Mucosa of rectum (tissue), 2 donors: ENCODE data around the gene PRSS3.
A peak's percentile ranks its signal among the peaks of the same experiment; 100 is the strongest.
"Not testable (repeated sequence)": the region's sequence is repeated elsewhere in the genome, so short reads cannot be mapped to it uniquely, and the experiment has no call there.

ENCODE experiments used
- H3K27ac ChIP-seq, 2 donors: one replicate each; pipeline ENCODE4 v1.7.0; 2013; ENCODE audit warnings: inconsistent platforms in 2 of 2, low read depth in 2 of 2, low read length in 2 of 2
- H3K27me3 ChIP-seq, 2 donors: one replicate each; pipeline ENCODE4 v1.7.0; 2013; ENCODE audit warnings: low read length in 2 of 2; ENCODE audit not compliant: control insufficient read depth in 2 of 2, insufficient read depth in 2 of 2
- H3K36me3 ChIP-seq, 2 donors: one replicate each; pipeline ENCODE4 v1.7.0; 2013; ENCODE audit warnings: low read length in 2 of 2; ENCODE audit not compliant: control insufficient read depth in 2 of 2, insufficient read depth in 2 of 2
- H3K4me1 ChIP-seq, 2 donors: one replicate each; pipeline ENCODE4 v1.7.0; 2013; ENCODE audit warnings: low read length in 2 of 2, mild to moderate bottlenecking in 1 of 2; ENCODE audit not compliant: control insufficient read depth in 2 of 2, insufficient read depth in 2 of 2
- H3K4me3 ChIP-seq, 2 donors: one replicate each; pipeline ENCODE4 v1.7.0; 2013; ENCODE audit warnings: low read length in 2 of 2
- H3K9ac ChIP-seq, 2 donors: one replicate each; pipeline ENCODE4 v1.7.0; 2013; ENCODE audit warnings: low read length in 2 of 2, low read depth in 1 of 2, mild to moderate bottlenecking in 1 of 2
- H3K9me3 ChIP-seq, 2 donors: one replicate each; pipeline ENCODE4 v1.7.0; 2013; ENCODE audit warnings: low read length in 2 of 2; ENCODE audit not compliant: control insufficient read depth in 2 of 2
- donor health status: healthy.
- donor health status: Normal muscosa, but diverticular disease.

PRSS3 gene

GRCh38 chr9:33816327-33817252, 21.2 kb downstream of the PRSS3 start, which contains the start of gene UBE2R2:
UBE2R2 (plus strand) TSS chr9:33817160; CDS start chr9:33817758, 598 bp downstream.
- H3K27me3 ChIP-seq = no peaks in the 10 kb centered on the region
- H3K9ac ChIP-seq = peak within 1 kb of the TSS; percentile 97 to 99
- no peaks in the 10 kb centered on the region for H3K36me3 ChIP-seq
- peaks cover 32 to 42% of the 10 kb centered on the region in 2 donors for H3K4me1 ChIP-seq
- H3K4me3 ChIP-seq = peak within 1 kb of the TSS; percentile 89 to 94
- H3K9me3 ChIP-seq = no peaks in the 10 kb centered on the region
- peak within 1 kb of the TSS; percentile 99 to 100 for H3K27ac ChIP-seq

- Histone ChIP-seq H3K4me1 (peaks cover 32 to 42% of the 10 kb centered on the region in 2 donors), H3K36me3 (no peaks in the 10 kb centered on the region), H3K4me3 (peak overlapping the region; percentile 82 to 94), H3K9ac (peak overlapping the region; percentile 87 to 97), H3K9me3 (no peaks in the 10 kb centered on the region), H3K27me3 (no peaks in the 10 kb centered on the region), H3K27ac (peak overlapping the region; percentile 99 to 100)
Measured at GRCh38 chr9:33817327-33818166, 22.2 kb downstream of the PRSS3 start.

GRCh38 chr9:33818167-33818846, 22.9 kb downstream of the PRSS3 start:
- no peaks in the 10 kb centered on the region for H3K9me3 ChIP-seq
- H3K4me3 ChIP-seq = peak overlapping the region; percentile 82 to 94
- H3K27ac ChIP-seq = peak overlapping the region; percentile 99 to 100
- H3K36me3 ChIP-seq = no peaks in the 10 kb centered on the region
- H3K9ac ChIP-seq = peak overlapping the region; percentile 85 to 87
- H3K4me1 ChIP-seq = peaks cover 32 to 42% of the 10 kb centered on the region in 2 donors
- no peaks in the 10 kb centered on the region for H3K27me3 ChIP-seq

GRCh38 chr9:33818847-33819500, 23.6 kb downstream of the PRSS3 start:
- peaks cover 29 to 39% of the 10 kb centered on the region in 2 donors for H3K4me1 ChIP-seq
- H3K9me3 ChIP-seq = no peaks in the 10 kb centered on the region
- peak overlapping the region; percentile 85 to 87 for H3K9ac ChIP-seq
- H3K27ac ChIP-seq = peak overlapping the region; percentile 99 to 100
- H3K27me3 ChIP-seq = no peaks in the 10 kb centered on the region
- no peaks in the 10 kb centered on the region for H3K36me3 ChIP-seq
- peak overlapping the region; percentile 82 to 94 for H3K4me3 ChIP-seq

GRCh38 chr9:33820231-33820745, 24.9 kb downstream of the PRSS3 start:
- H3K27me3 ChIP-seq = no peaks in the 10 kb centered on the region
- no peak overlapping the region for H3K27ac ChIP-seq
- H3K9me3 ChIP-seq = no peaks in the 10 kb centered on the region
- H3K4me1 ChIP-seq = peaks cover 19 to 28% of the 10 kb centered on the region in 2 donors
- no peak overlapping the region for H3K4me3 ChIP-seq
- no peak overlapping the region for H3K9ac ChIP-seq
- H3K36me3 ChIP-seq = no peaks in the 10 kb centered on the region

GRCh38 chr9:33823801-33824200, 28.4 kb downstream of the PRSS3 start:
- Histone ChIP-seq H3K4me3 (no peak overlapping the region), H3K4me1 (peaks cover 4 to 12% of the 10 kb centered on the region in 2 donors), H3K36me3 (no peaks in the 10 kb centered on the region), H3K9me3 (no peaks in the 10 kb centered on the region), H3K27ac (no peak overlapping the region), H3K9ac (no peak overlapping the region), H3K27me3 (no peaks in the 10 kb centered on the region)

GRCh38 chr9:33827285-33827684, 31.9 kb downstream of the PRSS3 start:
- H3K36me3 ChIP-seq, H3K9ac ChIP-seq, H3K27me3 ChIP-seq, H3K4me3 ChIP-seq, H3K4me1 ChIP-seq, H3K9me3 ChIP-seq, H3K27ac ChIP-seq: not testable (repeated sequence)

- not testable (repeated sequence) for H3K9me3 ChIP-seq, H3K27ac ChIP-seq, H3K4me3 ChIP-seq, H3K9ac ChIP-seq, H3K4me1 ChIP-seq, H3K27me3 ChIP-seq, H3K36me3 ChIP-seq
Measured at GRCh38 chr9:33829641-33830230, 34.4 kb downstream of the PRSS3 start.

- H3K9ac ChIP-seq = no peak overlapping the region
- H3K36me3 ChIP-seq = no peaks in the 10 kb centered on the region
- H3K4me1 ChIP-seq = peaks cover 4% of the 10 kb centered on the region in 2 donors
- H3K27me3 ChIP-seq = no peaks in the 10 kb centered on the region
- H3K4me3 ChIP-seq = no peak overlapping the region
- H3K9me3 ChIP-seq = no peaks in the 10 kb centered on the region
- H3K27ac ChIP-seq = no peak overlapping the region
Measured at GRCh38 chr9:33835625-33836260, 40.4 kb downstream of the PRSS3 start.
